Stimulated activated CD8-positive, alpha-beta memory T cell treated with anti-CD3 and anti-CD28 coated beads, Interleukin-7, amount 100 ng/mL, for 1 hour (primary cell): ENCODE data around the gene SSTR1.

Experiments used
- DNase-seq, 2 donors: peaks; one replicate each; pipeline ENCODE4 v3.0.0-alpha.2; 2020; ENCODE audit warnings: low read depth in 2 of 2

SSTR1 gene

DNA sequence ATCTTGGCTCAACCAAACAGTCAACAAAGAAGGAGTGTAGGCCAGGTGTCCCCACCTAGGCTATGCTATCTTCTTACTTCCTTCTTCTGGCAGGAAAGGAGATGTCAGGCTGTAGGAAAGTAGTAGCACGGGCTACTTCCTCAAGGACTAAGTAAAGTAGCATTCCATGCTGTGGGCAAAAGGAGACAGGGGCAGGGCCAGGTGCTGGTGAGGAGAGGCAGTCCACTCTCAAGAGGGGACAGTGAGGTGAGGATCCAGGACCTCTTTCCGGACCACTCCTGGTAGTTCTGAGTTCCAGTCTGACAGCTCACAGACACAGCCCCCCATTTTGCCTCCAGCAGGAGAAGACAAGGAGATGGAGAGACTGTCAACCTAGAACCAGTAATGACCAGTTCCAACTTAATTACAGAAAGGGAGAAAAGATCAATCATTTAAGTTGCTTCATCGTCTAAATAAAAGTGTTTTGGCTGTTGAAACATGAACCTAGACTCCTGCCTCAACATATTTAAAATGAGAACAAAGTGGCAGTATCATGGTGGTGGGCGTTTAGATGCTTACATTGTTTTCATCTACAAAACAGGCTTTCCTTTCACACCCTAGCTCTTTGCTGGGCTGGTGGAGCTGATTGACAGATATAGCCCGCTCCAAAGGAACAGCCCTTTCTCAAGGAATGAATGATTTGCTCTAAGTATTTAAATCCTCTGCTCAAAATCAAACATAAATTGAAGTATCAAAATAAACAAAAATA is 5.1 kb upstream of the SSTR1 start:
- no peak for DNase-seq

DNA sequence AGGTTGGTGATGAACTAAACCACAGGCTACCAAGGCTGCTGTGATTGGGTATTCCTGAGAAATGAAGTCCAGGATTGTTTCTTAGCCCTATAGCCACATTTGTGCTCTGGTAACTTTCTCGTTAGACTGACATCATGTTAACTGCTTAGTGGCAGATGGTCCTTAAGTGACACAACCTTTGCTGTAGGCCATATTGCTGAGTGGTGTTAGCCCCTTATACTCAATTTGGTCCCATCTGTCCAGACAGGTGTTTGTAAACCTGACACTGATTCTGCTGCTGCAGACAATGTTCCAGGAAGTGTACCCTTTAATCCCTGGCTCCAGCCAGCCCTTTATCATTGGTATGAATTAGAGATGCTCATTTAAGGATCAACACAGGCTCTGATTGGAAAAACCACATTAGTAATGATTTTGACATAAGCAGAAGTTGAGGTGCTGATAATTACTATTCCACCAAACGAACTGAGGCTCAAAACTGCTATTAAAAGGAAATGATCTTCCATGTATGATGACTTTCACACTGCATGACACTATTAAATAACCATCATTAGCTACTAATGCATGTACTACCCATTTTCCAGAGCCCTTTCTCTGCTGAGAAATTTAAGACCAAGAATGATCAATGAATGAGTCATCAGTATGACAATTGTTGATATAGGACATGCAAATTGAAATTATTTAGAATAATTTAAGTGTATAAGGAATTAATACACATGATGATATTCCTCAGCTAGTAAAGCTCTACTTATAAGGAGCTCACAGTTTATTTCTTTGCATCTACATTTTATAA is 3.6 kb upstream of the SSTR1 start:
- DNase-seq: no peak

DNA sequence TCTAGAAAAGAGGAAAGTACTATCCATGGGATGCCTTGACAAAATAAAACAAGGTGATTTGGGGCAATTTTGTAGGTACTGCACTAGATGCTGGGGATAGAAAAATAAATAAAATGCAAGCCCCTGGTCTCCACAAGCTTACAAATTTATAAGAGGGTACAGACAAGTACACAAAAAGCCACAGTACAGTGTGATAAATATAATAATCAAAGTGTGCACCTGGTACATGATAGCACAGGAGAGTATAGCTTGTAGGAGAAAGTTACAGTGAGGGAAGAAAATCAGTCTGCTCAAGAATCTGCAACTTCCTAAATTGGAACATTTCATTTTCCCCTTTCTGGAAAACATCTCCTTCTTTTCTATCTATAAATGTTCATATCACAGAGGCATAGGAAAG is 3.0 kb upstream of the SSTR1 start:
- DNase-seq: no peak

DNA sequence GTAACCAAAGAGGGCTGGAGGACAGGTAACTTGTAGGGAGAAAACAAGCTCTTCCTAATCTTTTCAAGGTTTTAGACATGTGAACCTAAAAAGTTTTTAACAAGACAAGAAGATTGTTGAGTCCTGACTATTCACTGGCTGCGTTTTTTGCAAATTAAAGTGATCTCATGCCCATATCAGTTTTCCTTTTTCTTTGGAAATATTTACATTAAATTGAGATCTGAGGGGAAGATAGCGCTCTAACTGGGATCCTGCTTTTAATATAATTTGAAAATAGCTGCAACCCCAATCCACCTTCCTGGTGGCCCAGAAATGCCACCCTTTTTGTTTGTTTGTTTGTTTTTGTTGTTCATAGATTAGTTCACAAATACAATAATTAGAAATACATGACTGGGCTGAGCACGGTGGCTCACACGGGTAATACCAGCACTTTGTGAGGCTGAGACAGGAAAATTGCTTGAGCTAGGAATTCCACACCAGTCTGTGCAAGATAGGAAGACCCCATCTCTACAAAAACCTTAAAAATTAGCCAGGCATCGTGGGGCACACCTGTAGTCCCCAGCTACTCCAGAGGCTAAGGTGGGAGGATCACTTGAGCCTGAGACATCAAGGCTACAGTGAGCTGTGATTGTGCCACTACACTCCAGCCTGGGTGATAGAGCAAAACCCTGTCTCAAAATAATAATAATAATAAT is 2.4 kb upstream of the SSTR1 start:
- no peak for DNase-seq

DNA sequence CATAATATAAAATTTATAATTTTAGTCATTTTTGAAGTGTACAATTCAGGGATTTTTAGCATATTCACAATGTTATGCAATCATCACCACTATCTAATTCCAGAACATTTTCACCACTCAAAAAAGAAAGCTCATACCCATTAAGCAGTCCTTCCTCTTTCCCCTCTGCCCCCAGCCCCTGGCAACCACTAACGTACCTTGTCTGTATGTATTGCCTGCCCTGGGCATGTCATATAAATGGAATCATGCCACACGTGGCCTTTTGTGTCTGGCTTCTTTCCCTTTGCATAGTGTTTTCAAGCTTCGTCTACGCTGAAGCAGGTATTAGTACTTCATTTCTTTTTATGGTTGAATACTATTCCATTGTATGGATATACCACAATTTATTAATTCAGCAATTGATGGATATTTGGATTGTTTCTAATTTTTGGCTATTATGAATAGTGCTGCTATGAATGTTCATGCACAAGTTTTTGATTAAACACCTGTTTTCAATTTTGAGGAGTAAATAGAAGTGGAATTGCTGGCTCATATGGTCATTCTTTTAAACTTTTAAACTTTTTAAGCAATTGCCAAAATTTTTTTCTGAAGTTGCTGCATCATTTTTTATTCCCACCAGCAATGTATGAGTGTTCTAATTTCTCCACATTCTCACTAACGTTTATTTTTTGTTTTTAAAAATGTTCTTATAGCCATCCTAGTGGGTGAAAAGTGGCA is 1.6 kb upstream of the SSTR1 start:
- DNase-seq: no peak

DNA sequence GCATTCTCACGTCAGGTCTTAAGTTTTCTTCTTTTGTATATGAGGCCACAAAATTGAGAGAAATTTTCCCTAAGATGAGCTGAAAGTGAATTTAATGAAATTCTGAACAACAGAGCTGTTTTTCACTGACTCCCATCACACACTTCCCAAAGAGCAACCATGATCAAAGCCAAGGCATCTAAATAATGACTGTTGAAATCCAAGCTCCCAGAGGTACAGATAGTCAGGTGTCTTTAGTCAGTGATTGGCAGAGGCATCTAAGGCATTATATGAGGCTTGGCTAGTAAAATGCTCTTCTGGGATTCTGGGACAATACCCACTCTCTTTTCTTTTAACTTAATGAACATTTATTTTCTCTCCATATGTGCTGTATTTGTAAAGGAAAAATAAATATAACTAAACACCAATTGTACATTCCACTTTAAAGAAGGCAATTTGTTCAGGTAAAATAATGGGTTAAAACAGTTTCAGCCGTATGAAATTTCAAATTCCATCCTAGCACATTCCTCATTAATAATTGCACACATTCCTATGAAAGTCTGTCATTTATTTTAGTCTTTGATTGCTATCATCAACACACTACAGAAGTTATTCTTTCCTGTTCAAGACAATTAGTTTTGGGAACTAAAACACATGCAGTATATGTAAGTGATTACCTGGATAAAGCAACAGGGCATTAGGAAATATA is 871 bp upstream of the SSTR1 start:
- no peak for DNase-seq

DNA sequence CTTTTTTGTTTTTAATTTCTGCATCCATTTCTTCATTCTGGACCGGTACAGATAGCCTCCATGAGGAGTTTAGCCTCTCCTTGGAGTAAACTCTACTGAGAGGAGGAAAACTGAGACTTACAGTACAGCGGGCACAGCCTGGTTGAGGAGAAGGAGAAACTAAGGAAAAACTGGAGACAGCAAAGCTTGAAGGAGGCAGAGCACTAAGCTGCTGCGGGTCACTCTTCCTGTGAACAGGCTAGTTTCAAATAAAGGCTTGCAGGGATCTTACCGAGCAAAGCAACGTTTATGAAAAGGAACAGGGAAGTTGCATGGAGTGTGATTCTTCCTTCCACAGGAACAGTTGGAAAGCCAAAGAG is 348 bp upstream of the SSTR1 start:
- no peak for DNase-seq

DNA sequence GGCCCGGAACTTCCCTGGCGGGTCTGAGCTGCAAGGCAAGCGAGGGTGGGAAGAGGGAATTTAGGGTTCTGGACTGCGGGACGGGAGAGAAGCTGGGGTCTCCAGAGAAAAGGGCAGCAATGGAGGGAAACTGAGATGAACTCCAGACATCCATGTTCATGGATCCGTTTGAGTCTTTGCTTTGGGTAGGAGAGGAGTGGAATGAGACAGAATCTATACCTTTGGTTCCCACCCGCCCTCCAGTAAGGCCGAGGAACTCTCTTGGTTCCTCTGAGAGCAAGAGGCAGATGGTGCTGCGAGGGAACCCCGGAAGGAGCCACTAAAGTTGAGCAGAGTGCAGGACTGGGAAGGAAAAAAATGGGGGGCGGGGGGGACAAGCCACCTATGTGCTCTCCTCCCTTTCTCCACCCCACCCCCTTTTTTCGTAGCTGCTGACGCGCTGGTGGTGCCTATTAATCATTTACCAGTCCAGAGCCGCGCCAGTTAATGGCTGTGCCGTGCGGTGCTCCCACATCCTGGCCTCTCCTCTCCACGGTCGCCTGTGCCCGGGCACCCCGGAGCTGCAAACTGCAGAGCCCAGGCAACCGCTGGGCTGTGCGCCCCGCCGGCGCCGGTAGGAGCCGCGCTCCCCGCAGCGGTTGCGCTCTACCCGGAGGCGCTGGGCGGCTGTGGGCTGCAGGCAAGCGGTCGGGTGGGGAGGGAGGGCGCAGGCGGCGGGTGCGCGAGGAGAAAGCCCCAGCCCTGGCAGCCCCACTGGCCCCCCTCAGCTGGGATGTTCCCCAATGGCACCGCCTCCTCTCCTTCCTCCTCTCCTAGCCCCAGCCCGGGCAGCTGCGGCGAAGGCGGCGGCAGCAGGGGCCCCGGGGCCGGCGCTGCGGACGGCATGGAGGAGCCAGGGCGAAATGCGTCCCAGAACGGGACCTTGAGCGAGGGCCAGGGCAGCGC is 1.2 kb downstream of the SSTR1 start:
- DNase-seq: no peak

DNA sequence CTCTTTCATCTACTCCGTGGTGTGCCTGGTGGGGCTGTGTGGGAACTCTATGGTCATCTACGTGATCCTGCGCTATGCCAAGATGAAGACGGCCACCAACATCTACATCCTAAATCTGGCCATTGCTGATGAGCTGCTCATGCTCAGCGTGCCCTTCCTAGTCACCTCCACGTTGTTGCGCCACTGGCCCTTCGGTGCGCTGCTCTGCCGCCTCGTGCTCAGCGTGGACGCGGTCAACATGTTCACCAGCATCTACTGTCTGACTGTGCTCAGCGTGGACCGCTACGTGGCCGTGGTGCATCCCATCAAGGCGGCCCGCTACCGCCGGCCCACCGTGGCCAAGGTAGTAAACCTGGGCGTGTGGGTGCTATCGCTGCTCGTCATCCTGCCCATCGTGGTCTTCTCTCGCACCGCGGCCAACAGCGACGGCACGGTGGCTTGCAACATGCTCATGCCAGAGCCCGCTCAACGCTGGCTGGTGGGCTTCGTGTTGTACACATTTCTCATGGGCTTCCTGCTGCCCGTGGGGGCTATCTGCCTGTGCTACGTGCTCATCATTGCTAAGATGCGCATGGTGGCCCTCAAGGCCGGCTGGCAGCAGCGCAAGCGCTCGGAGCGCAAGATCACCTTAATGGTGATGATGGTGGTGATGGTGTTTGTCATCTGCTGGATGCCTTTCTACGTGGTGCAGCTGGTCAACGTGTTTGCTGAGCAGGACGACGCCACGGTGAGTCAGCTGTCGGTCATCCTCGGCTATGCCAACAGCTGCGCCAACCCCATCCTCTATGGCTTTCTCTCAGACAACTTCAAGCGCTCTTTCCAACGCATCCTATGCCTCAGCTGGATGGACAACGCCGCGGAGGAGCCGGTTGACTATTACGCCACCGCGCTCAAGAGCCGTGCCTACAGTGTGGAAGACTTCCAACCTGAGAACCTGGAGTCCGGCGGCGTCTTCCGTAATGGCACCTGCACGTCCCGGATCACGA is 2.2 kb downstream of the SSTR1 start:
- no peak for DNase-seq

DNA sequence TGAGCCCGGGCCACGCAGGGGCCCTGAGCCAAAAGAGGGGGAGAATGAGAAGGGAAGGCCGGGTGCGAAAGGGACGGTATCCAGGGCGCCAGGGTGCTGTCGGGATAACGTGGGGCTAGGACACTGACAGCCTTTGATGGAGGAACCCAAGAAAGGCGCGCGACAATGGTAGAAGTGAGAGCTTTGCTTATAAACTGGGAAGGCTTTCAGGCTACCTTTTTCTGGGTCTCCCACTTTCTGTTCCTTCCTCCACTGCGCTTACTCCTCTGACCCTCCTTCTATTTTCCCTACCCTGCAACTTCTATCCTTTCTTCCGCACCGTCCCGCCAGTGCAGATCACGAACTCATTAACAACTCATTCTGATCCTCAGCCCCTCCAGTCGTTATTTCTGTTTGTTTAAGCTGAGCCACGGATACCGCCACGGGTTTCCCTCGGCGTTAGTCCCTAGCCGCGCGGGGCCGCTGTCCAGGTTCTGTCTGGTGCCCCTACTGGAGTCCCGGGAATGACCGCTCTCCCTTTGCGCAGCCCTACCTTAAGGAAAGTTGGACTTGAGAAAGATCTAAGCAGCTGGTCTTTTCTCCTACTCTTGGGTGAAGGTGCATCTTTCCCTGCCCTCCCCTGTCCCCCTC is 3.0 kb downstream of the SSTR1 start:
- no peak for DNase-seq

DNA sequence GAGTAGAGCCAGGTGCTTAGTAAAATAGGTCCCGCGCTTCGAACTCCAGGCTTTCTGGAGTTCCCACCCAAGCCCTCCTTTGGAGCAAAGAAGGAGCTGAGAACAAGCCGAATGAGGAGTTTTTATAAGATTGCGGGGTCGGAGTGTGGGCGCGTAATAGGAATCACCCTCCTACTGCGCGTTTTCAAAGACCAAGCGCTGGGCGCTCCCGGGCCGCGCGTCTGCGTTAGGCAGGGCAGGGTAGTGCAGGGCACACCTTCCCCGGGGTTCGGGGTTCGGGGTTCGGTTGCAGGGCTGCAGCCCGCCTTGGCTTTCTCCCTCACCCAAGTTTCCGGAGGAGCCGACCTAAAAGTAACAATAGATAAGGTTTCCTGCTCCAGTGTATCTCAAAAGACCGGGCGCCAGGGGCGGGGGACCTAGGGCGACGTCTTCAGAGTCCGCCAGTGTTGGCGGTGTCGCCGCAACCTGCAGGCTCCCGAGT is 3.6 kb downstream of the SSTR1 start:
- DNase-seq: no peak

DNA sequence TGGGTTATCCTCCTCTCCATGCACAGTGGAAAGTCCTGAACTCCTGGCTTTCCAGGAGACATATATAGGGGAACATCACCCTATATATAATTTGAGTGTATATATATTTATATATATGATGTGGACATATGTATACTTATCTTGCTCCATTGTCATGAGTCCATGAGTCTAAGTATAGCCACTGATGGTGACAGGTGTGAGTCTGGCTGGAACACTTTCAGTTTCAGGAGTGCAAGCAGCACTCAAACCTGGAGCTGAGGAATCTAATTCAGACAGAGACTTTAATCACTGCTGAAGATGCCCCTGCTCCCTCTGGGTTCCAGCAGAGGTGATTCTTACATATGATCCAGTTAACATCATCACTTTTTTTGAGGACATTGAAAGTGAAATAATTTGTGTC is 4.4 kb downstream of the SSTR1 start:
- no peak for DNase-seq

DNA sequence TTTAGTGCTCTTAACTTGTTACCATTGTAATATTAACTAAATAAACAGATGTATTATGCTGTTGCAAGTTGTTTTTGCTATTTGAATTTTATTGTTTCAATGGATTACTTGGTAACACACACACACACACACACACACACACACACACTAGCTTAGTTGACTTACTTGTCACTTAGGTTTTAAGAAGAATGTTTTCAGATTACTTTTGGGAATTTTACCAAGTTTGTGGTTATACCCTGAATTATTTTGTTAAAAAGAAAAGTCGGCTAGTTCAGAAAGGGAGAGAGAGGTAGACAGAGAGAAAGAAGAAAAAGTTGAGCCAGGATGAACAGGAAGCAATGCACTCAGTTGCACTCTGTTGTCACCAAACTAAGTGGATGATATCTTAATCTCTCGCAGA is 5.3 kb downstream of the SSTR1 start:
- DNase-seq: no peak

DNA sequence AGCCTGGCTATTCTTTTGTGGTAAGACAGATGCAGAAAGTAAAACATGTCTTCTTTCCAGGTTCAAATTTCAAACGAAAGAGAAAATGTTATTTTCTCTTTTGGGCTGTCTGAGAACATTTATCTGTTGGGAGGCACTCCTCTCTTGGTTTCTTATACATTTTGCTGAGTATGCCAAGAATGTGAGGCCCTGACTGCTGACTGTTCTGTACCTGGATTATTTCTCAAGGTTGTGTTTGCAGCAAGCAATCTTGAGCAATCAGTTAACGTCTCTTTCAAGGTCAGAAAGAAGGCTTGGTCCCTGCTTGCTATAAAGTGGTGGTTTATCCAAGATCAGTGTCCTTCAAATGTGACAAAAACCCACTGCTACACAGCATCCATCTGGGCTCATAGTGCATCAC is 9.8 kb downstream of the SSTR1 start:
- no peak for DNase-seq

DNA sequence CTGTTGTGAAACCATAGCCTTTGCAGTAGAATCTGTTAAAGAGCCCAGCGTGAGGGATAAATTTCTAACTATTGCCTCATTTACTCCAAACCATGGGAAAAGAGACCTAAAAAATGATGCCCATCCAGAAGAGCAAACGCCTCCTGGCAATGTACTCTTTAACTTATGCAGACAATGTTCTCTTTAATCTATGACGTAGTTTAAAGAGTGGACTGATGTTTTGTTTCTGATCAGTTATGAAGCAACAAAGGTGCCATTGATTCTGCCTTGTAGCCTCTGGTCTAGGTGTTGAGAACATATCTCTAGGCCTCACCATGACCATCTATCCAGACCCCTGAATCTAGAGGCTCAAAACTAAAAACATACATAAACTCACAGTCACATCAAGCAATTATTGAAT is 13.4 kb downstream of the SSTR1 start:
- no peak for DNase-seq

DNA sequence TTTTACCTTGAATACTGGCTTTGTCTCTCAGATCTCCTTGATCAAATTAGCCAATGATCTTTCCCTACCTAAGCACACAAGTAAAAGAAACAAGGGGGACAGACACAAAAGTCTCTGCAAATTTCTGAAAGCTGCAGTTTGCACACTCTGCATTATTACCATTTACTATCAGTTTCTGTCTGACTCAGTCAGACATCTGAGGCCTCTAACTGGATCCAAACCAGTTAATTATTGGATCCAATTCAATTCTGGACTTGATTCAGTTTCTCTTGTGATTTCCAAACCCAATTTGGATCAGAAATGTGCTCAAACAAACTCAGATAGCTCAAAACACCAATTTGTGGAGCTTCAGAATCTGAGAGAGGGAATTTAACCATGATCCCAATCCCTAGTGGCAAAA is 16.6 kb downstream of the SSTR1 start:
- DNase-seq: no peak

DNA sequence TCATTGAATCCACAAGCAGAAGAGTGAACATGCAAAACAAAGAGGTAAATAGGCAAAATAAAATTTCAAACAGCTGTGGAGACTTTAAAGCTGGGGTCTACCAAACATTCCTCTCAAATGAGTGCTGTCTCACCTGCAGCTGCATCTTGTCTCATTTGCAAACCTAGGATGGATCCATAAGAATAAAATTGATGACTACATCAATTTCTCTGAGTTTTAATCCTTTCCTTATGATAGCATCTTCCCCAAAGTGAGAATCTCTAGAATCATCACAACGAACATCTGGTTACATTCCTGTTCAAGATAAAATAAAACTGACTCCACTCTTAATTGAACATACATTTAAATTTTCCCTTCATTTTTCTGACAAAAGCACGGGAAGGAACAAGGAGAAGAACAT is 18.2 kb downstream of the SSTR1 start:
- no peak for DNase-seq

DNA sequence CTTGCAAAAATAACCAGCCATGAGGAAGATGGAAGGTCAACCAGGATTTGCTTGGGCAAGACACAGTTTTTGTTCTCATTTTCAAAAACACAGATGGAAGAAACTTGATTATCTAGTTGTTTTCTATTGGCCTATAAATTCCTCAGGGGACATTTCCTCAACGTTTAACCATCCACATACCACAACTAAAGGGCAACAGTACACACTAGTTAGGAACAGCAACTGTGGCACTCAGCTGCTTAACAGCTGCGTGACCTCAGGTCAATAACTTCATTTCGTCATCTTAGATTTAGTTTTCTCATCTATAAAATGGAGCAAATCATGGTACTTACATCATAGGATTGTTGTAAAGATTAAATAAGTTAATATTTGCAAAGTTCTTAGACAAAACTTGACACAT is 18.7 kb downstream of the SSTR1 start:
- DNase-seq: no peak

DNA sequence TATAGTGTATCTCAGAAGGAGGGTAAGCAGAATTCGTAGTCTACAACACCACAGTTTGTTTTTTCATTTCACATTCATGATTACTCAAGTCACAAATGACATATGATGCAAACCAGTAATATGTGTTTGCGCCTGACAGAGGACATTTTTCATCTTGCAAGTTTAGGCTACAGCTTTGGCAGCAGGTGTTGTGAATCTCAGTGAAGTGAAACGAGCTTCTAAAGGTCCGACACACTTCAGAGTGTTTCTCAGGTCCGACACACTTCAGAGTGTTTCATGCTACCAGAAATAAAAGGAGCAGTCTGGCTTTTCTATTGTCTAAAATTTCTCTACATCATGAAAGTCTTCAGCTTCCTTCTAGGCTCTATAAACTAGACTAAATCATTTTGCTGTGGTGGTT is 25.5 kb downstream of the SSTR1 start:
- no peak for DNase-seq
